ENCODE measurements around the gene INS.

INS gene

DNA sequence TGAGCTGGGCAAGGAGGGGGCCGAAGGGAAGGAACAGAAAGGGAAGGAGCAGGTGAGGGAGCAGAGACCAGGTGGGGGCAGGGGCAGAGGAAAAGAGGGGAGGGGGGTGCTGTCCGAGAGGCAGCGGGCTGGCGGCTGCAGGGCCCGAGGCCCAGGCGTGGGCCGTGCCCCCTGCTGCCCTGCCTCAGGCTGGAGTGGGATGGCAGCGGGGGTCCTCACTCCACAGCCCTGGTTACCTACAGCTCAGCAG is 24.1 kb downstream of the INS start:
- H3K4me1 ChIP-seq (ENCODE audit: control insufficient read depth, insufficient read depth, low read length) = peaks cover 7% of the 10 kb centered on the region
- WGBS (ENCODE audit: insufficient coverage, insufficient read length) = no CpG with 5 or more reads among the region's 8 CpGs
- H3K36me3 ChIP-seq (ENCODE audit: control insufficient read depth, insufficient read depth, low read length) = no peaks in the 10 kb centered on the region
- DNase-seq (ENCODE audit: low read depth, low spot score) = no peak
- no peaks in the 10 kb centered on the region for H3K9me3 ChIP-seq (ENCODE audit: control insufficient read depth, insufficient read depth, low read length)
- H3K27ac ChIP-seq (ENCODE audit: low read length) = no peak overlapping the region
- H3K27me3 ChIP-seq (ENCODE audit: control insufficient read depth, insufficient read depth, low read length) = peaks cover 34% of the 10 kb centered on the region
- no peak overlapping the region for H3K4me3 ChIP-seq (ENCODE audit: low read length)

DNA sequence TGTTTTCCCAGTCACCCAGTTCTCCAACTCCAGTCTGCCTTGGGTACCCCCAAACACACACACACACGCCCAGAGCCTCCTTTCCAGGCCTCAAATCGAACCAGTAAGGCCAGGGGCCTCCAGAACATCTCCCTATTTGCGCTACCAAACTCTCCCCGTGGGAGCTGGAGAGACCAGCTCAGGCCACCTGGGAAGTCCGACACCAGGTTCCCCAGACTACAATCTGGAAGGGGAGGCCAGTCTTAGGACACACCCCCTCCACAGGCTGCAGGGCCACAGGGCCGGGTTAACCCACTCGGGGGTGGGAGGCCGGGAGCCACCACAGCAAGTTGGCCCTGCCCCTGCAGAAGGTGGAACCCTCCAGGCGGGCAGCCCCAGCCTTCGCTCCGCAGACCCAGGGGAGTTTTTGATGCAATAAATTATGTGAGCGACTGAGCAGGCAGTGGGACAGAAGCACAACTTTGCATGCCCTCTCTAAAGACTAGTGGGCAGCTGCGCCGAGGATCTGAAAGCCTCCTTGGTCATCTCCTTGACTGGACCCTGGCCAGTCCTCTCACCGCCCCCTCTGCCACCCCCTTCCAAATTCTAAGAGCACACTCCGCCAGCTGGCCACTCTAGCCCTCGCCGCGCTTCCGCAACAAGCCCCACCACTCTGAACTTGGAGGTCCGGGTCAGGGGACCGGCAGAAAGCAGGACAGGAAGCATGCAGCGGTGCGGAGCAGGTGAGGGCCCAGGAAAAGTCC is 24.6 kb downstream of the INS start:
- no peak overlapping the region for H3K27ac ChIP-seq (ENCODE audit: low read length)
- no peak overlapping the region for H3K4me3 ChIP-seq (ENCODE audit: low read length)
- no peaks in the 10 kb centered on the region for H3K9me3 ChIP-seq (ENCODE audit: control insufficient read depth, insufficient read depth, low read length)
- no peak for DNase-seq (ENCODE audit: low read depth, low spot score)
- no CpG with 5 or more reads among the region's 24 CpGs for WGBS (ENCODE audit: insufficient coverage, insufficient read length)
- H3K36me3 ChIP-seq (ENCODE audit: control insufficient read depth, insufficient read depth, low read length) = no peaks in the 10 kb centered on the region
- peaks cover 7% of the 10 kb centered on the region for H3K4me1 ChIP-seq (ENCODE audit: control insufficient read depth, insufficient read depth, low read length)
- H3K27me3 ChIP-seq (ENCODE audit: control insufficient read depth, insufficient read depth, low read length) = peaks cover 29% of the 10 kb centered on the region

DNA sequence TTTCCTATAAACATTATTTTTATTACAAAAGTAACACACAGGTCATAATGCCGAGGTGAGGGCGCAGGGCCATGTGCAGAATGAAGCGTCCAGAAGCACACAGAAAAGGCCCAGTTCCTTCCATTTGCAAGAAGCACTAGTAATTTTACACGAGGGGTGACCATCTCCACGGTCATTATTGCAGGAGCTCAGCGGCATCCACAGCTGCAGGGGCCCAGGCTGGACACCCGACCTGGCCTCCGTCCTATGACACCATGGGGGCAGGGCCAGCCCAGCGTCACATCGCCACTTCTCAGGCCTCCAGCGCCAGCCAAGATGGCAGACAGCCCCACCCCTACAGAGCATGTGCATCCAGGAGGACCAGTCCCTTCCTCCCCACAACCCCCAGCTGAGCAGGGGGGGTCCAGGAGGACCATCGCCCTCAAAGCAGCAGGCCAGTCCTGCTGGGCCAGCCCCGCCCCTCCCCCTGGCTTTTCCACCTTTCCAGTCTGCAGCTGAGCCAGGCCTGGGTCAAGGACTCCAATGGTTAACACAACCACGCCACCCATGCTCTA is 25.3 kb downstream of the INS start:
- no peak overlapping the region for H3K27ac ChIP-seq (ENCODE audit: low read length)
- no peaks in the 10 kb centered on the region for H3K9me3 ChIP-seq (ENCODE audit: control insufficient read depth, insufficient read depth, low read length)
- H3K4me3 ChIP-seq (ENCODE audit: low read length) = no peak overlapping the region
- H3K4me1 ChIP-seq (ENCODE audit: control insufficient read depth, insufficient read depth, low read length) = peaks cover 7% of the 10 kb centered on the region
- WGBS (ENCODE audit: insufficient coverage, insufficient read length) = no CpG with 5 or more reads among the region's 14 CpGs
- peaks cover 23% of the 10 kb centered on the region for H3K27me3 ChIP-seq (ENCODE audit: control insufficient read depth, insufficient read depth, low read length)
- no peak for DNase-seq (ENCODE audit: low read depth, low spot score)
- no peaks in the 10 kb centered on the region for H3K36me3 ChIP-seq (ENCODE audit: control insufficient read depth, insufficient read depth, low read length)

DNA sequence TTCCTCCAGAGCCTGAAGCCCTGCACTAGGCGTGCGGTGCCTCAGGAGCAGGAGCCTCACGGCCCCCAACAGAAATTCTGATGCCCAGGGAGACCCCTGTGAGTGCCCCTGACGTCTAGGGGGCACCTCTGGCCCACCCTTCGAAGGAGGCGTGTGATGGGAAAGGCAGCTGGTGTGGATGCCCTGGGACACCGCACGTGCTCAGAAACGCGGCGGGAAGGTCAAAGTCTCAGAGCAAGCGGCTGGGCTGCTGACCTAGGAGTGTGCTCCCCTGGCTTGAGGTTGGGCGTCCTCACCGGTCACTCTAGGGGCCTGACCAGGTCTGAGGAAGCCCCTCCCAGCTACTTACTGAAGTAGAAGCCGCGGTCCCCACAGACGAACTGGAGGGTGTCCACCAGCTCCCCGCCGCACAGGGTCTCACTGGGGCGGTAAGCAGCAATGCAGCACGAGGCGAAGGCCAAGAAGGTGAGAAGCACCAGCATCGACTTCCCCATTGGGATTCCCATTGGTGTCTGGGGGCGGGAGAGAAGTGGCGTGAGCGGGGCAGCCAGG is 25.9 kb downstream of the INS start:
- no CpG with 5 or more reads among the region's 26 CpGs for WGBS (ENCODE audit: insufficient coverage, insufficient read length)
- peaks cover 7% of the 10 kb centered on the region for H3K4me1 ChIP-seq (ENCODE audit: control insufficient read depth, insufficient read depth, low read length)
- no peaks in the 10 kb centered on the region for H3K36me3 ChIP-seq (ENCODE audit: control insufficient read depth, insufficient read depth, low read length)
- no peak overlapping the region for H3K4me3 ChIP-seq (ENCODE audit: low read length)
- no peaks in the 10 kb centered on the region for H3K9me3 ChIP-seq (ENCODE audit: control insufficient read depth, insufficient read depth, low read length)
- peaks cover 18% of the 10 kb centered on the region for H3K27me3 ChIP-seq (ENCODE audit: control insufficient read depth, insufficient read depth, low read length)
- no peak for DNase-seq (ENCODE audit: low read depth, low spot score)
- no peak overlapping the region for H3K27ac ChIP-seq (ENCODE audit: low read length)

DNA sequence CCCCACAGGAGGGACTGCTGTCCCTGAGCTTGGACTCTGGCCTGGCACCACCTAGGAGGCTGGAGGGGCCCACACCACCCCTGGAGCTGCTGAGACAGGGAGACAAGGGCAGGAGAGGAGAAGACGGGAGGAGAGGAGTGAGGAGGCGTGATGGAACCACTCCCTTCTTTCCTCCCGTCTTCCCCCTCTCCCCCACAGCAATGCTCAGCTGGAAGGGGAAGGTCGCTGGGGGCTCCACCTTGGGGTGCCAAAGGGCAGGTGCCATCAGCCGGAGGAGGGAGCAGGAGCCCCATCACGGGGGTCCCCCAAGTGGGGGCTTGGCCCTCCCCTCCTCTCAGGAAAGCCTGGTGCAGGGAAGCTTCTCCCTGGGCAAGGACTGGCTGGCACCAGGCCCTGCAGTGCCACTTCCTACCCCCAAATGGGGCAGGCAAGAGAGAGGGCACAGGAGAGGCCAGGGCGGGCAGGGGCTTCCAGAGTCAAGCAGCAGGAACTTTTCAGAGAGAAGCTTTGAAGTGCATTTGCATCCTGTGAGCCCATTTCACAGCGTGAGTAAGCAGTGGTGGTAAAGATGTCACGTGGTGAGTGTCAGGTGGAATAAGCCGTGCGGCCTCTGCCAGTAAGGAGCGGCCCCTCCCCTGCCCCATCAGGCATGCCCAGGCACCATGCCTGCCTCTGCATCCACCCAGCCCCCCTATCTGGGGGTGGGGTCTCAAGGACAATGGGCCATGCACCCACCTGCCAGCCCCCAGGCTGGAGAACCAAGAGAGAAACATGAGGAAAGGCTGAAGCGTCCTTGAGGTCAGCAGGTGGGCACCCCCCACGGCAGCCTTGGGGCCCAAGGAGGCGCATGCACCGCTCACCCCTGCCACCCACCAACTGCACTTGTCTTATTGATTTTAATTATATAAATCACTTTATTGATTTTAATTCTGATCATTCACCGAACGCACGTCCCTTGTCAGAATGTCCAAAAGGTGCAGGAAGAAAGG is 26.7 kb downstream of the INS start:
- Histone ChIP-seq H3K27ac (ENCODE audit: low read length) (no peak overlapping the region), H3K4me1 (ENCODE audit: control insufficient read depth, insufficient read depth, low read length) (peaks cover 4% of the 10 kb centered on the region), H3K9me3 (ENCODE audit: control insufficient read depth, insufficient read depth, low read length) (no peaks in the 10 kb centered on the region), H3K4me3 (ENCODE audit: low read length) (no peak overlapping the region), H3K36me3 (ENCODE audit: control insufficient read depth, insufficient read depth, low read length) (no peaks in the 10 kb centered on the region), H3K27me3 (ENCODE audit: control insufficient read depth, insufficient read depth, low read length) (peaks cover 12% of the 10 kb centered on the region; the same call in 1 of the 2 replicates)
- WGBS (ENCODE audit: insufficient coverage, insufficient read length) = no CpG with 5 or more reads among the region's 19 CpGs
- DNase-seq (ENCODE audit: low read depth, low spot score) = no peak

DNA sequence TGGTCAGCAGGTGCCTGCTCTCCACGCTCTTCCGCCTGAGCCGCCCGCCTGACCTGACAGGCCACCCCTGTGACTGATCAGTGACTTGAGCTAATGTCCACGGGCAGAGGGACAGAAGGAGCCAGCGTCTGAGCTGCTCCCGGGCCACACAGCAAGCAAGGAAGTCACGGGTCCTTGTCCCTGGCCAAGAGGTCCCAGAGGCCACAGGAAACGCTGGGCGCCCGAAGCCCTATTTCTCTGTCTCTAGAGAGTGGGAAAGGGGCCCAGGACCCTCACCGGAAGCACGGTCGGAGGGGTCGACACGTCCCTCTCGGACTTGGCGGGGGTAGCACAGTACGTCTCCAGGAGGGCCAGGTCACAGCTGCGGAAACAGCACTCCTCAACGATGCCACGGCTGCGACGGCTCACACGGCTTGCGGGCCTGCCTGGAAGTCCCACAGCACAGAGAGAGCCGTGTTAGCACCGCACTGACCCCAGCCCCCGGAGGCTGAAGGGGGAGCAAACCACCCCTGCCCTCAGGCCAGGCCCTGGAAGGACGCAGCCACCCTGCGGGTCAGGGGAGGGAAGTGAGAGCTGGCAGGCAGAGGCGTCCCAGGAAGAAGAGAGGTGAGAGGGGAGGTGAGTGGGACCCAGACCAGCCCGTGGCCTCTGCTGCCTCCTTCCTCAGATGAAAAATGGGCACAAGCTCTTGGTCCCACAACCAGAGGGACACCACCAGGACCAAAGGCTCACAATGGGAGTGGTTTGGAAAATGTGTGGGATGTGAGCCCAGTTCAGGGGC is 27.6 kb downstream of the INS start:
- H3K4me1 ChIP-seq (ENCODE audit: control insufficient read depth, insufficient read depth, low read length) = peaks cover 4% of the 10 kb centered on the region
- no peak overlapping the region for H3K4me3 ChIP-seq (ENCODE audit: low read length)
- H3K27me3 ChIP-seq (ENCODE audit: control insufficient read depth, insufficient read depth, low read length) = peaks cover 9% of the 10 kb centered on the region; the same call in 1 of the 2 replicates
- no peaks in the 10 kb centered on the region for H3K36me3 ChIP-seq (ENCODE audit: control insufficient read depth, insufficient read depth, low read length)
- H3K9me3 ChIP-seq (ENCODE audit: control insufficient read depth, insufficient read depth, low read length) = no peaks in the 10 kb centered on the region
- WGBS (ENCODE audit: insufficient coverage, insufficient read length) = no CpG with 5 or more reads among the region's 33 CpGs
- H3K27ac ChIP-seq (ENCODE audit: low read length) = no peak overlapping the region
- no peak for DNase-seq (ENCODE audit: low read depth, low spot score)

DNA sequence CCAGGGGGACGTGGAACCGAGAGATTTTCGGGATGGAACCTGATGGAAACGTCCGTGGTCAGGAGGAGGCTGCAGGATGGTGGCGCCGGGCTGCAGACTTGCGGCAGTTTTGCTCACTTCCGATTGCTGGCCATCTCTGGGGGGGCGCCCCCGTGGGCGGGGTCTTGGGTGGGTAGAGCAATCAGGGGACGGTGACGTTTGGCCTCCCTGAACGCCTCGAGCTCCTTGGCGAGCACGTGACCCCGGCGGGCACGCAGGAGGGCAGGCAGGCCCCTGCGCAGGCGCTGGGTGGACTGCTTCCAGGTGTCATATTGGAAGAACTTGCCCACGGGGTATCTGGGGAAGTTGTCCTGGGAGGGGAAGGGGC is 28.2 kb downstream of the INS start:
- peaks cover 4% of the 10 kb centered on the region for H3K4me1 ChIP-seq (ENCODE audit: control insufficient read depth, insufficient read depth, low read length)
- H3K36me3 ChIP-seq (ENCODE audit: control insufficient read depth, insufficient read depth, low read length) = no peaks in the 10 kb centered on the region
- H3K27ac ChIP-seq (ENCODE audit: low read length) = no peak overlapping the region
- H3K4me3 ChIP-seq (ENCODE audit: low read length) = no peak overlapping the region
- no CpG with 5 or more reads among the region's 24 CpGs for WGBS (ENCODE audit: insufficient coverage, insufficient read length)
- no peaks in the 10 kb centered on the region for H3K9me3 ChIP-seq (ENCODE audit: control insufficient read depth, insufficient read depth, low read length)
- no peak for DNase-seq (ENCODE audit: low read depth, low spot score)
- peaks cover 6% of the 10 kb centered on the region; the same call in 1 of the 2 replicates for H3K27me3 ChIP-seq (ENCODE audit: control insufficient read depth, insufficient read depth, low read length)

DNA sequence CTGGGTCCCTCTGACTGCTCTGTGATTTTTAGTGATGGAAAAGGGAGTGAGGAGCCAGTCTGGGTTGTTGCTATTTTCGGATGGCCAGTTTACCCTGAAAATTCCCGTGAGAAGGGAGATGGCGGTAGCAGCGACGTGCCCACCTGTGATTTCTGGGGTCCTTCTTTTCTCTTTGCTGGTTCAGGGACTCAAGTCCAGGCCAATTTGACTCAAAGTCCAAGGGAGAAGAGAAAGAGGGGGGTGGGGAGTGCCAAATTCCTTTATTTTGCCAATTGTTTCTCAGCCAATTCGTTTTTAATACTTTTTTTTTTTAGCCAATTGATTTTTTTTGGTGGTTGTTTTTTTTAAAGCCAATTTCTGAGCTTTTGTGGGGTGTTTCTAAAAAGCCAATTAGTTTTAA is 28.8 kb downstream of the INS start:
- Histone ChIP-seq H3K4me1 (ENCODE audit: control insufficient read depth, insufficient read depth, low read length) (peaks cover 4% of the 10 kb centered on the region), H3K4me3 (ENCODE audit: low read length) (no peak overlapping the region), H3K36me3 (ENCODE audit: control insufficient read depth, insufficient read depth, low read length) (no peaks in the 10 kb centered on the region), H3K27ac (ENCODE audit: low read length) (no peak overlapping the region), H3K27me3 (ENCODE audit: control insufficient read depth, insufficient read depth, low read length) (peaks cover 6% of the 10 kb centered on the region; the same call in 1 of the 2 replicates), H3K9me3 (ENCODE audit: control insufficient read depth, insufficient read depth, low read length) (no peaks in the 10 kb centered on the region)
- DNase-seq (ENCODE audit: low read depth, low spot score) = no peak
- no CpG with 5 or more reads among the region's 6 CpGs for WGBS (ENCODE audit: insufficient coverage, insufficient read length)

GRCh38 chr11:2131371-2132236 is 29.4 kb downstream of the INS start:
- no peak overlapping the region for H3K4me3 ChIP-seq (ENCODE audit: low read length)
- no peak overlapping the region for H3K27ac ChIP-seq (ENCODE audit: low read length)
- DNase-seq (ENCODE audit: low read depth, low spot score) = no peak
- H3K36me3 ChIP-seq (ENCODE audit: control insufficient read depth, insufficient read depth, low read length) = no peaks in the 10 kb centered on the region
- no peaks in the 10 kb centered on the region for H3K9me3 ChIP-seq (ENCODE audit: control insufficient read depth, insufficient read depth, low read length)
- no CpG with 5 or more reads among the region's 28 CpGs for WGBS (ENCODE audit: insufficient coverage, insufficient read length)
- H3K27me3 ChIP-seq (ENCODE audit: control insufficient read depth, insufficient read depth, low read length) = peaks cover 3% of the 10 kb centered on the region; the same call in 1 of the 2 replicates
- no peaks in the 10 kb centered on the region; the same call in 1 of the 2 replicates for H3K4me1 ChIP-seq (ENCODE audit: control insufficient read depth, insufficient read depth, low read length)

All from iPS DF 6.9 (cell line).